Measurements from ENCODE around the gene LMNB1. TPM values are rescaled to one million over a fixed set of nuclear protein-coding genes. Genes with fewer than 3 reads are reported as not detected.

The LMNB1 gene
- total RNA-seq, 1 experiment from 2014 or later: 150 TPM

DNA sequence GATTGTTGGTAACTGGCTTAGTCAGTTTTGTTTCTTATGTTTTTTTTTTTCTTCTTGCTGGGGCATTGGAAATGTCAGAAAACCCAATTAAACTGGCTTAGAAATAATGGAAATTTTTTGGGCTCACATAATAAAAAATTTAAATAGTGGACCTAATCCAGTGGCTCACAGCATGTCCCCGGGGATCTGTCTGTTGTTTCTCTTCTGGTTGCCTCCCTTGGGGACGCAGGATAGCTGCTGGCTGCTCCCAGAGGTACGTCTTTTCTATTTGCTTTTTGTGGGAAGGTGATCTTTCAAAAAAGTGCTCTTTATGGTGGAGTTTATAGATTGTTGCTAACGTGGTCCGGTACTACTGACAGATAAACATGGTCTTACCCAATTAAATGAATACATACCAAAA lies 52.2 kb downstream of the LMNB1 start:
- ChIA-PET RAD21 (ENCODE audit: low non-redundant PET in 1 of 2, low total read pairs in 2 of 2, uncharacterized antibody in 2 of 2, unreplicated experiment in 2 of 2) (no interaction called here), POLR2A (no interaction called here), CTCF (no interaction called here)
- Histone ChIP-seq H3K9me2 (ENCODE audit: insufficient read depth) (no peaks in the 10 kb centered on the region), H4K20me1 (ENCODE audit: insufficient read depth) (peaks cover 9% of the 10 kb centered on the region), H3K27me3 (ENCODE audit: insufficient read depth, low read length) (no peaks in the 10 kb centered on the region), H3K9me3 (ENCODE audit: control insufficient read depth in 1 of 2, insufficient read depth in 1 of 2, low read depth in 1 of 2, low read length in 2 of 2) (no peaks in the 10 kb centered on the region), H2AFZ (ENCODE audit: low read depth, low read length, poor library complexity, severe bottlenecking) (no peak overlapping the region), H3K4me1 (ENCODE audit: control insufficient read depth in 1 of 2, insufficient read depth in 2 of 2, low read length in 2 of 2) (no peaks in the 10 kb centered on the region), H3K4me3 (replicated peaks in 1 of 2; ENCODE audit: low read depth in 1 of 2, low read length in 2 of 2) (no peak overlapping the region), H3K27ac (ENCODE audit: low read depth, low read length) (no peak overlapping the region), H3K9ac (ENCODE audit: low read length) (no peak overlapping the region), H3K36me3 (ENCODE audit: control insufficient read depth in 1 of 2, insufficient read depth in 2 of 2, low read length in 2 of 2) (peaks cover 56 to 78% of the 10 kb centered on the region in 2 experiments), H3K79me2 (ENCODE audit: insufficient read depth, low read length) (peaks cover 80% of the 10 kb centered on the region), H3K4me2 (ENCODE audit: low read length) (no peak overlapping the region)
- TF ChIP-seq, protein P1, sequence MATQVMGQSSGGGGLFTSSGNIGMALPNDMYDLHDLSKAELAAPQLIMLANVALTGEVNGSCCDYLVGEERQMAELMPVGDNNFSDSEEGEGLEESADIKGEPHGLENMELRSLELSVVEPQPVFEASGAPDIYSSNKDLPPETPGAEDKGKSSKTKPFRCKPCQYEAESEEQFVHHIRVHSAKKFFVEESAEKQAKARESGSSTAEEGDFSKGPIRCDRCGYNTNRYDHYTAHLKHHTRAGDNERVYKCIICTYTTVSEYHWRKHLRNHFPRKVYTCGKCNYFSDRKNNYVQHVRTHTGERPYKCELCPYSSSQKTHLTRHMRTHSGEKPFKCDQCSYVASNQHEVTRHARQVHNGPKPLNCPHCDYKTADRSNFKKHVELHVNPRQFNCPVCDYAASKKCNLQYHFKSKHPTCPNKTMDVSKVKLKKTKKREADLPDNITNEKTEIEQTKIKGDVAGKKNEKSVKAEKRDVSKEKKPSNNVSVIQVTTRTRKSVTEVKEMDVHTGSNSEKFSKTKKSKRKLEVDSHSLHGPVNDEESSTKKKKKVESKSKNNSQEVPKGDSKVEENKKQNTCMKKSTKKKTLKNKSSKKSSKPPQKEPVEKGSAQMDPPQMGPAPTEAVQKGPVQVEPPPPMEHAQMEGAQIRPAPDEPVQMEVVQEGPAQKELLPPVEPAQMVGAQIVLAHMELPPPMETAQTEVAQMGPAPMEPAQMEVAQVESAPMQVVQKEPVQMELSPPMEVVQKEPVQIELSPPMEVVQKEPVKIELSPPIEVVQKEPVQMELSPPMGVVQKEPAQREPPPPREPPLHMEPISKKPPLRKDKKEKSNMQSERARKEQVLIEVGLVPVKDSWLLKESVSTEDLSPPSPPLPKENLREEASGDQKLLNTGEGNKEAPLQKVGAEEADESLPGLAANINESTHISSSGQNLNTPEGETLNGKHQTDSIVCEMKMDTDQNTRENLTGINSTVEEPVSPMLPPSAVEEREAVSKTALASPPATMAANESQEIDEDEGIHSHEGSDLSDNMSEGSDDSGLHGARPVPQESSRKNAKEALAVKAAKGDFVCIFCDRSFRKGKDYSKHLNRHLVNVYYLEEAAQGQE (IDR thresholded peaks at IDR 0.05; ENCODE audit: low read depth): no peak
- TF ChIP-seq, protein P2, sequence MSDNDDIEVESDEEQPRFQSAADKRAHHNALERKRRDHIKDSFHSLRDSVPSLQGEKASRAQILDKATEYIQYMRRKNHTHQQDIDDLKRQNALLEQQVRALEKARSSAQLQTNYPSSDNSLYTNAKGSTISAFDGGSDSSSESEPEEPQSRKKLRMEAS (IDR thresholded peaks at IDR 0.05): no peak
- TF ChIP-seq EZH2phosphoT487 (IDR thresholded peaks at IDR 0.05; ENCODE audit: borderline replicate concordance): no peak
- no peak for TF ChIP-seq EZH2 (IDR thresholded peaks at IDR 0.05)
- TF ChIP-seq CEBPB (IDR thresholded peaks at IDR 0.05; ENCODE audit: low read depth): no peak
- TF ChIP-seq ZBTB33 (IDR thresholded peaks at IDR 0.05; ENCODE audit: extremely low read depth, insufficient replicate concordance, low read length): no peak
- no peak for TF ChIP-seq EGR1 (IDR thresholded peaks at IDR 0.05; ENCODE audit: low read depth)
- no peak for TF ChIP-seq POLR2AphosphoS5 (IDR thresholded peaks at IDR 0.05; ENCODE audit: low read depth, low read length)
- no peak for TF ChIP-seq ZNF274 (IDR thresholded peaks at IDR 0.05; ENCODE audit: low read depth, low read length)
- TF ChIP-seq TCF7L2 (IDR thresholded peaks at IDR 0.05; ENCODE audit: borderline replicate concordance, extremely low read depth, insufficient read depth, insufficient read length): no peak
- no peak for TF ChIP-seq YY1 (IDR thresholded peaks at IDR 0.05; ENCODE audit: extremely low read depth, insufficient replicate concordance, low read depth, low read length)
- TF ChIP-seq, protein P3, sequence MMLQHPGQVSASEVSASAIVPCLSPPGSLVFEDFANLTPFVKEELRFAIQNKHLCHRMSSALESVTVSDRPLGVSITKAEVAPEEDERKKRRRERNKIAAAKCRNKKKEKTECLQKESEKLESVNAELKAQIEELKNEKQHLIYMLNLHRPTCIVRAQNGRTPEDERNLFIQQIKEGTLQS (IDR thresholded peaks at IDR 0.05): no peak
- TF ChIP-seq POLR2A (IDR thresholded peaks at IDR 0.05; ENCODE audit: borderline replicate concordance, extremely low read depth, insufficient read depth, insufficient read length): no peak
- TF ChIP-seq SIN3A (IDR thresholded peaks at IDR 0.05; ENCODE audit: low read depth): no peak
- no peak for ATAC-seq
- DNase-seq (ENCODE audit: low read depth, low spot score): no peak
- BruUV-seq (replicated peaks): no TSS peak
- intact Hi-C loops (cut with micrococcal nuclease): no loop called here
